Fibroblast of the aortic adventitia (primary cell): Measurements from ENCODE around the gene VARS1. TPM values are rescaled to one million over a fixed set of nuclear protein-coding genes. Genes with fewer than 3 reads are reported as not detected.
A peak's percentile ranks its signal among the peaks of the same experiment; 100 is the strongest.
"Not testable (repeated sequence)": the region's sequence is repeated elsewhere in the genome, so short reads cannot be mapped to it uniquely, and the experiment has no call there.

Source experiments
- DNase-seq: peaks from one replicate; pipeline ENCODE4 v3.0.0-alpha.2; 2010; ENCODE audit warnings: low read depth
- H3K4me3 ChIP-seq: 2 replicates; pipeline ENCODE4 v1.5.1; 2011; ENCODE audit warnings: low read depth, mild to moderate bottlenecking, control low read depth, low read length, moderate library complexity
- total RNA-seq: library from RNA; depleted of rRNA; stranded (reverse); fragments of >200 nt; gene quantifications from 2 replicates; pipeline ENCODE4 v1.2.3, GENCODE V29; 2012; ENCODE audit warnings: low replicate concordance
- TF ChIP-seq, protein P1 (sequence below): IDR thresholded peaks from 2 replicates; pipeline ENCODE4 v1.5.1; 2011; ENCODE audit warnings: mild to moderate bottlenecking, low read length, control low read depth, inconsistent platforms; ENCODE audit not compliant: insufficient read depth

The VARS1 gene
- total RNA-seq, 1 donor, result 68.8 TPM

DNA sequence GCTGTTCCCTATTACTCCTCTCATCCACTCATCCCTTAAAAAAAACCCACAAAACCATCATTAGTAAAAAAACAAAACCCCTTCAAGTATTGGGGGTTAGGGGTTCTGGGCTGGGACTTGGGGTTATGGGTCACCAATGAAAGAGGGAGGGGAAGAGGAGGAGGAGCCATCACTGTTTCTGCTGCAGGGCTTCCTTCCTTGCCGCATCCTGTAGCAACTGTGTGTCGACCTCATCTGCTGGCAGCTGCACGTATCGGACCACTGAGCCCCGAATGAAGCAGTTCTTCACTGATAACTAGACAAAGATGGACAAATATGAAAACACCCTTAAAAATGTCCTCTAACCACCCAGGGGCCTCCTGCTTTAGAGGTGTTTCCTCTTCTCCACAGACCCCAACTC lies 2.0 kb upstream of the VARS1 start:
- no peak overlapping the region for H3K4me3 ChIP-seq
- TF ChIP-seq, protein P1, sequence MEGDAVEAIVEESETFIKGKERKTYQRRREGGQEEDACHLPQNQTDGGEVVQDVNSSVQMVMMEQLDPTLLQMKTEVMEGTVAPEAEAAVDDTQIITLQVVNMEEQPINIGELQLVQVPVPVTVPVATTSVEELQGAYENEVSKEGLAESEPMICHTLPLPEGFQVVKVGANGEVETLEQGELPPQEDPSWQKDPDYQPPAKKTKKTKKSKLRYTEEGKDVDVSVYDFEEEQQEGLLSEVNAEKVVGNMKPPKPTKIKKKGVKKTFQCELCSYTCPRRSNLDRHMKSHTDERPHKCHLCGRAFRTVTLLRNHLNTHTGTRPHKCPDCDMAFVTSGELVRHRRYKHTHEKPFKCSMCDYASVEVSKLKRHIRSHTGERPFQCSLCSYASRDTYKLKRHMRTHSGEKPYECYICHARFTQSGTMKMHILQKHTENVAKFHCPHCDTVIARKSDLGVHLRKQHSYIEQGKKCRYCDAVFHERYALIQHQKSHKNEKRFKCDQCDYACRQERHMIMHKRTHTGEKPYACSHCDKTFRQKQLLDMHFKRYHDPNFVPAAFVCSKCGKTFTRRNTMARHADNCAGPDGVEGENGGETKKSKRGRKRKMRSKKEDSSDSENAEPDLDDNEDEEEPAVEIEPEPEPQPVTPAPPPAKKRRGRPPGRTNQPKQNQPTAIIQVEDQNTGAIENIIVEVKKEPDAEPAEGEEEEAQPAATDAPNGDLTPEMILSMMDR, result no peak
- no peak for DNase-seq

DNA sequence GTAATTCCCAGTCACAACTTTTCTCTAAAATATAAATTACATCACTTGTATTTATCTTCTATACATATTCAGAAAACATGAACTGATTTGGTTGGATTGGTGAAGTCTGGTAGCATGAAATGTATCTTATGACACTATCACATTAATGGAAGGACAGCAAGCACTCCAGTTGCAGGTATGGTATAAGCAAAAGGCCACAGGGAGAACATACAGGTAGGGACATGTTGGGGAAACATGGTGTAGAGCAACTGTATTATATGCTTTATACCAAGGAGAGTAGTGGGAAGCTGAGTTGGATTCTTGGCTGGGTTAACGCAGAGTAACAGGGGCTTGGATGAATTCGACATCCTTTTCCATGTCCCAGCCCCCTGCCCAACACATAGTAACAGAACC lies 1.4 kb upstream of the VARS1 start:
- TF ChIP-seq, protein P1, result no peak
- DNase-seq, result no peak
- H3K4me3 ChIP-seq, result no peak overlapping the region

DNA sequence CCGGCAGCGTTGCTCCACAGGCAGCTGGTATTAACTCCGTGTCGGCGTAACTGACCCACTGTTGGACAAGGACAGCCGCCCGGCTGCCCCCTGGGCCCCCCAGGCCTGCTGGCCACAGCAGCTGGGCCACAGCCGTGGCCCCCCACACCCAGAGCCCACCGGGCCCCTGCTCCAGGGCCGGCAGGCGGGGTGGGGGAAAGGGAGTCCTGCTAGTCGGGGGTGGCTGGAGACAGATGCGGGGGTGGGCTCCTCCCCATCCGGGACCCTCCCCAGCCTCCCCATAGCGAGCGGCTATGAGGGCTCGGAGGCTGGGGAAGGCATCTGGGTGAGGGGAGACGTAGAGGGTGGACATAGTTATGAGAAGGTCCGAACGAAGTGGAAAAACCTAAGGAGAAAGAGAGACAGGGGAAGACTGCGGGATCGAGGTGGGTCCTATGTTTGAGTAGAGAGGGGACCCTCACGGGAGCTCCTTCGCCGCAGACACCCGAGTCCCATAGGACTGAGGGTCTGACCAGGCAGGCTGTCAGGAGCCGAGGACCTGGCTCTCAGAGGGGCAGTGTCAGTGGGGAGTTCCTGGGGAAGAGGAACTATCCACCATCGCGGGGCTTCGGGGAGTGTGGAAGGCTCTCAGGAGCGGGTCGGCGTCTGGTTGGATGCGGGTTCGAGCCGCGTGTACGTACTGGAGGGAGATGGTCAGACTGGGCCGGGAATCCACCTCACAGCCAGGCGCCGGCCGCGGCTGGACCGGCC lies 511 bp downstream of the VARS1 start:
- no peak for DNase-seq
- TF ChIP-seq, protein P1, result no peak
- peak overlapping the region; percentile 94 for H3K4me3 ChIP-seq

DNA sequence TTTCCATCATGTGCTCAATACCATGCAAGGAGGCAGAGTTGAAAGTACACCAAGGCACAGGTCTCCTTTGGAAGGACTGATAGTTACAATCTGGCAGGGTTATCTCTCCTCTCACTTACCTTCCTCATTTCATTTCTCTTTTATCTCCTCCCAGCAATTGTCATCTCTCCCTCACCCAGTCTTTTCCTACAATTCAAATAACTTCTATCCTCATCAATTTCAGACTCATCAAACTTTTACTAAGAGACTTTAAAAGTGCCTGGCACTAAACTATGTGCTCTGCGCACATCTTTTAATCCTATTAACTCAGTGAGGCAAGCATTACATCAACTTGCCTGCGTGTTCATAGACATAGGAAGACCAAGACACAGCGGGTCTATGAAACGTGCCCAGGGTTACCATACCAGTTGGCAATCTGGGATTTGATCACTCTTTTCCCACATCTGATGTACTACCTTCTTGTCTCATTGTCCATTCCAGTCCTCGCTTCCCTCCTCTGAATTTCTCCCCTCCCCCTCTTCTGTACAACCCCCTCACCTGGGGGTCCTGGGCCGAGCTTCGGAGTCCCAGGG lies 1.2 kb downstream of the VARS1 start:
- TF ChIP-seq, protein P1, result no peak
- DNase-seq, result peak; percentile 52
- H3K4me3 ChIP-seq, result peak overlapping the region; percentile 94

DNA sequence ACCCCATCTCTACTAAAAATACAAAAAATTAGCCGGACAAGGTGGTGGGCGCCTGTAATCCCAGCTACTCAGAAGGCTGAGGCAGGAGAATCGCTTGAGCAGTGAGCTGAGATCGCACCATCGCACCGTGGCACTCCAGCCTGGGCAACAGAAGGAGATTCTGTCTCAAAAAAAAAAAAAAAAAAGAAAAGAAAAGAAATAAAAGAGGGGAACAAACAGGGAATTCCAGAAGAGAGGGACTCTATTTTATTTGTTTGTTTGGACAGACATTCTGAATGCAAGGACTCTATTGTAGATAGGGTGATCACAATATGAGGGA lies 1.7 kb downstream of the VARS1 start:
- H3K4me3 ChIP-seq, result peak overlapping the region; percentile 94
- DNase-seq, result not testable (repeated sequence)

DNA sequence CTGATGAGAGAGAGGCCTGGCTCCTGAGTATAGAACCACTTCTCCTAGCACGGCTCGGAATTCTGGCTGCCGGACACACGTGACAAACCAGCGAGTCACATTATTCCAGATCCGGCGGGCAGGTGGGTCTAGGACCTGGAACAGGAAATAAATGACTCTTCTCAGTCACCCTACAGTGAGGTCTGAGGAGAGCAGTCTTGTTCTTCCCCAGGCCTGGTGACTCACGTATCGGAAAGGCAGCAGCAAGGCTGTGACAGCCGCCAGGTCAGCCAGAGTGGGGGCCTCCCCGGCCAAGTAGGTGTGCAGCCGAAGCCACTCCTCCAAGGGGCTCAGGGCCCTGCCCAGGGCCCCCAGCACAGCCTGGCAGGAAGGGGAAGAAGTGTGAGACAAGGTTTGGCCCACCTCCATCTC lies 2.8 kb downstream of the VARS1 start:
- no peak overlapping the region for H3K4me3 ChIP-seq
- DNase-seq, result no peak
- TF ChIP-seq, protein P1, result no peak

DNA sequence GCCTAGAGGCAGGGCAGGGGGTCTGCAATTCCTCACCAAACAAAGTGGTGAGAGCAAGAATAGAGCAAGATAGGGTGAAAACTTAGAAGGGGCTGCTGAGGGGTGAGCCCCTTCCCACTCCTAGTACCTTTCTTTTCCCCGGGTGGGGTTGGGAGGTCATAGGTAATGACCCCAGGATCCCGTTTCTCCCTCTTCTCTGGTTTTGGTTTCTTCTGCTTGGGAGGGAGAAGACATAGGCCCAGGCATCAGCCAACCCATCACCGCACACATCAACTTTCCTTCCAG lies 3.5 kb downstream of the VARS1 start:
- no peak overlapping the region for H3K4me3 ChIP-seq
- no peak for DNase-seq
- TF ChIP-seq, protein P1, result no peak
